Body of pancreas (tissue), 4 donors: ENCODE measurements around the gene ZNF705A.
"Not testable (repeated sequence)": the region's sequence is repeated elsewhere in the genome, so short reads cannot be mapped to it uniquely, and the experiment has no call there.

Experiments used
- POLR2A ChIP-seq, 3 donors: fragments of 450-650 bp; IDR thresholded peaks; one replicate each; pipeline ENCODE4 v1.6.1; 2016; ENCODE audit warnings: antibody characterized with exemption in 3 of 3, mild to moderate bottlenecking in 2 of 3
- TF ChIP-seq, protein P1 (sequence below), 7 experiments: fragments of 450-650 bp in 4 of 7; fragments of 200-600 bp in 3 of 7; sonication (generic) in 3 of 7; IDR thresholded peaks; one replicate each; pipeline ENCODE4 v1.5.1; 2016 to 2019; ENCODE audit warnings: antibody characterized with exemption in 7 of 7

DNA sequence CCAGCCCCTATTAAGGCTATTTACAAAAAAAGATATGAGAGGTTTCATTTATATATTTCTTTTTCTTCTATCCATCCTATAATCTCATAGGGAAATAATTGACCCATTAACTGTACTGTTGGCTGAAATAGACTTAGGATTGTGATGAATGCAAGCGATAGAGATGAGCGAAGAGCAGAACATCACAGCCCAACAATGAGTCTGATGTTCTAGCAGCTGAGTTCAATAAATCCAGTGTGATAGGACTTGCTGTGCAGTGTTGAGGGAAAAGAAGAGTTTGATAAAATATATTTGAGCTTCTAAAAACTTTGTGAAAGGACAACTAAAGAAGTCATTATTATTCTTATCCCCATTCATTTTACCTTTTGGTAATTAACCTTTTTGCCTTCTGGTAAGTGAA is 16.1 kb downstream of the ZNF705A start:
- TF ChIP-seq, protein P1, sequence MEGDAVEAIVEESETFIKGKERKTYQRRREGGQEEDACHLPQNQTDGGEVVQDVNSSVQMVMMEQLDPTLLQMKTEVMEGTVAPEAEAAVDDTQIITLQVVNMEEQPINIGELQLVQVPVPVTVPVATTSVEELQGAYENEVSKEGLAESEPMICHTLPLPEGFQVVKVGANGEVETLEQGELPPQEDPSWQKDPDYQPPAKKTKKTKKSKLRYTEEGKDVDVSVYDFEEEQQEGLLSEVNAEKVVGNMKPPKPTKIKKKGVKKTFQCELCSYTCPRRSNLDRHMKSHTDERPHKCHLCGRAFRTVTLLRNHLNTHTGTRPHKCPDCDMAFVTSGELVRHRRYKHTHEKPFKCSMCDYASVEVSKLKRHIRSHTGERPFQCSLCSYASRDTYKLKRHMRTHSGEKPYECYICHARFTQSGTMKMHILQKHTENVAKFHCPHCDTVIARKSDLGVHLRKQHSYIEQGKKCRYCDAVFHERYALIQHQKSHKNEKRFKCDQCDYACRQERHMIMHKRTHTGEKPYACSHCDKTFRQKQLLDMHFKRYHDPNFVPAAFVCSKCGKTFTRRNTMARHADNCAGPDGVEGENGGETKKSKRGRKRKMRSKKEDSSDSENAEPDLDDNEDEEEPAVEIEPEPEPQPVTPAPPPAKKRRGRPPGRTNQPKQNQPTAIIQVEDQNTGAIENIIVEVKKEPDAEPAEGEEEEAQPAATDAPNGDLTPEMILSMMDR (IDR thresholded peaks at IDR 0.05) = not testable (repeated sequence)
- TF ChIP-seq POLR2A (IDR thresholded peaks at IDR 0.05) = not testable (repeated sequence)
